Endodermal cell (in vitro differentiated cells): Measurements from ENCODE around the gene NCAPH2. TPM values are rescaled to one million over a fixed set of nuclear protein-coding genes. Genes with fewer than 3 reads are reported as not detected.

ENCODE experiments used
- DNase-seq: peaks from one replicate; pipeline ENCODE4 v3.0.0-alpha.2; 2017
- H3K27ac ChIP-seq: 2 replicates; pipeline ENCODE4 v1.5.1; 2013; ENCODE audit warnings: mild to moderate bottlenecking, low read depth, low read length, moderate library complexity
- H3K27me3 ChIP-seq: 2 replicates; pipeline ENCODE4 v1.6.1; 2013; ENCODE audit warnings: mild to moderate bottlenecking, low read length, moderate library complexity; ENCODE audit not compliant: insufficient read depth, control insufficient read depth, poor library complexity, severe bottlenecking
- H3K36me3 ChIP-seq: 2 replicates; pipeline ENCODE4 v1.7.0; 2013; ENCODE audit warnings: mild to moderate bottlenecking, low read length, moderate library complexity; ENCODE audit not compliant: control insufficient read depth, insufficient read depth
- H3K4me1 ChIP-seq: one replicate; pipeline ENCODE4 v1.7.0; 2013; ENCODE audit warnings: low read length; ENCODE audit not compliant: control insufficient read depth, insufficient read depth
- H3K4me3 ChIP-seq: 2 replicates; pipeline ENCODE4 v1.5.1; 2013; ENCODE audit warnings: mild to moderate bottlenecking, low read length, moderate library complexity
- H3K9ac ChIP-seq: 2 replicates; pipeline ENCODE4 v1.6.1; 2013; ENCODE audit warnings: mild to moderate bottlenecking, low read length, moderate library complexity; ENCODE audit not compliant: poor library complexity, severe bottlenecking; ENCODE audit errors: extremely low read depth
- H3K9me3 ChIP-seq: 2 replicates; pipeline ENCODE4 v1.6.1; 2013; ENCODE audit warnings: mild to moderate bottlenecking, low read length, moderate library complexity; ENCODE audit not compliant: control insufficient read depth
- H3K27ac Mint-ChIP-seq: 2 replicates; pipeline ENCODE4 v1.8.0; 2020; ENCODE audit warnings: mixed read lengths
- H3K27me3 Mint-ChIP-seq: 2 replicates; pipeline ENCODE4 v1.8.0; 2021; ENCODE audit warnings: mild to moderate bottlenecking, mixed read lengths; ENCODE audit not compliant: insufficient read depth
- H3K36me3 Mint-ChIP-seq: 2 replicates; pipeline ENCODE4 v1.8.0; 2020; ENCODE audit warnings: low read depth, mixed read lengths
- H3K4me1 Mint-ChIP-seq: 2 replicates; pipeline ENCODE4 v1.8.0; 2020; ENCODE audit warnings: mixed read lengths
- H3K4me3 Mint-ChIP-seq: 2 replicates; pipeline ENCODE4 v1.8.0; 2020; ENCODE audit warnings: mild to moderate bottlenecking, moderate library complexity, mixed read lengths
- H3K9me3 Mint-ChIP-seq: 2 replicates; pipeline ENCODE4 v1.8.0; 2020; ENCODE audit warnings: mild to moderate bottlenecking, mixed read lengths
- WGBS, 2 experiments: methylation state at CpG; one replicate each; pipeline versions ENCODE4 v1.1.5 to v1.1.7; 2013; ENCODE audit warnings: missing lambda C conversion rate in 2 of 2, mixed read lengths in 1 of 2; ENCODE audit not compliant: insufficient coverage in 1 of 2, insufficient read length in 1 of 2; 5-methylcytosine and 5-hydroxymethylcytosine counted together
- total RNA-seq, 2 donors: library from RNA; stranded (reverse); fragmentation: NEBNext Ultra II Directional in 1 of 2; extraction: Animal tissue kit (Norgen Biotek cat#: 25700) in 1 of 2; gene quantifications; 2 replicates in 1 of 2; 3 replicates in 1 of 2; pipeline ENCODE4 v1.2.1, GENCODE V29; 2021
- TF ChIP-seq, protein P1 (sequence below): fragments of 200-600 bp; sonication (generic); conservative IDR thresholded peaks from 2 replicates; pipeline ENCODE4 v1.5.0; 2021; ENCODE audit warnings: antibody characterized with exemption, mild to moderate bottlenecking

NCAPH2 gene
- total RNA-seq, 2 donors from 2014 or later, result 63.3 to 73.1 TPM

DNA sequence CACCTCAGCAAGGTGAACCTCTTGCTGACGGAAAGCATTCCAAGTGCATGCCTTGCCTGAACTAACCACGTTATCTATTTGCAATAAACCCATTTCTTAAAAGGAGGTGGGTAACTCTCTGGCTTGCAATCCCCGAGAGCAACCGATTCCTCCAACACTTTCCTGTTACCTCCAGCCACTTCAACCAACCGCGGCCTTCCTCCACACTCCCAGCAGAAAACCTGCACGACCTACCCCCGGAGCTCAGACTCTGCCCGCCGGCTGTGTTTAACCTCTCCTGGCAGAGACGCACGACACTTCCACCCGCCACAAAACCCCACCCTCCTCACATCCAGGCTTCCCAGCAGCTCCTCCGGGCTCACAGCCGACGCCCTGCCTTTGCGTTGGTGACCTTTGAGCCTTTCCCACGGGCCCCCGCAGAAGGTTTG is 16.7 kb downstream of the NCAPH2 start:
- Mint-ChIP-seq H3K36me3 (peaks cover 11% of the 10 kb centered on the region), H3K4me3 (peak overlapping the region; percentile 70), H3K9me3 (no peaks in the 10 kb centered on the region), H3K4me1 (peaks cover 9% of the 10 kb centered on the region), H3K27me3 (peaks cover 29% of the 10 kb centered on the region), H3K27ac (peak overlapping the region; percentile 87)
- DNase-seq, result no peak
- WGBS, 2 experiments, result 32 to 39% methylated on average over 12 to 19 of the region's 19 CpGs
- H3K27ac ChIP-seq, result peak overlapping the region; percentile 49
- H3K27me3 ChIP-seq, result peaks cover 18% of the 10 kb centered on the region
- H3K9ac ChIP-seq, result peak overlapping the region; percentile 75
- peak overlapping the region; percentile 88 for H3K4me3 ChIP-seq
- H3K36me3 ChIP-seq, result peaks cover 17% of the 10 kb centered on the region
- H3K9me3 ChIP-seq, result no peaks in the 10 kb centered on the region
- no peaks in the 10 kb centered on the region for H3K4me1 ChIP-seq
- TF ChIP-seq, protein P1, sequence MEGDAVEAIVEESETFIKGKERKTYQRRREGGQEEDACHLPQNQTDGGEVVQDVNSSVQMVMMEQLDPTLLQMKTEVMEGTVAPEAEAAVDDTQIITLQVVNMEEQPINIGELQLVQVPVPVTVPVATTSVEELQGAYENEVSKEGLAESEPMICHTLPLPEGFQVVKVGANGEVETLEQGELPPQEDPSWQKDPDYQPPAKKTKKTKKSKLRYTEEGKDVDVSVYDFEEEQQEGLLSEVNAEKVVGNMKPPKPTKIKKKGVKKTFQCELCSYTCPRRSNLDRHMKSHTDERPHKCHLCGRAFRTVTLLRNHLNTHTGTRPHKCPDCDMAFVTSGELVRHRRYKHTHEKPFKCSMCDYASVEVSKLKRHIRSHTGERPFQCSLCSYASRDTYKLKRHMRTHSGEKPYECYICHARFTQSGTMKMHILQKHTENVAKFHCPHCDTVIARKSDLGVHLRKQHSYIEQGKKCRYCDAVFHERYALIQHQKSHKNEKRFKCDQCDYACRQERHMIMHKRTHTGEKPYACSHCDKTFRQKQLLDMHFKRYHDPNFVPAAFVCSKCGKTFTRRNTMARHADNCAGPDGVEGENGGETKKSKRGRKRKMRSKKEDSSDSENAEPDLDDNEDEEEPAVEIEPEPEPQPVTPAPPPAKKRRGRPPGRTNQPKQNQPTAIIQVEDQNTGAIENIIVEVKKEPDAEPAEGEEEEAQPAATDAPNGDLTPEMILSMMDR, result no peak

DNA sequence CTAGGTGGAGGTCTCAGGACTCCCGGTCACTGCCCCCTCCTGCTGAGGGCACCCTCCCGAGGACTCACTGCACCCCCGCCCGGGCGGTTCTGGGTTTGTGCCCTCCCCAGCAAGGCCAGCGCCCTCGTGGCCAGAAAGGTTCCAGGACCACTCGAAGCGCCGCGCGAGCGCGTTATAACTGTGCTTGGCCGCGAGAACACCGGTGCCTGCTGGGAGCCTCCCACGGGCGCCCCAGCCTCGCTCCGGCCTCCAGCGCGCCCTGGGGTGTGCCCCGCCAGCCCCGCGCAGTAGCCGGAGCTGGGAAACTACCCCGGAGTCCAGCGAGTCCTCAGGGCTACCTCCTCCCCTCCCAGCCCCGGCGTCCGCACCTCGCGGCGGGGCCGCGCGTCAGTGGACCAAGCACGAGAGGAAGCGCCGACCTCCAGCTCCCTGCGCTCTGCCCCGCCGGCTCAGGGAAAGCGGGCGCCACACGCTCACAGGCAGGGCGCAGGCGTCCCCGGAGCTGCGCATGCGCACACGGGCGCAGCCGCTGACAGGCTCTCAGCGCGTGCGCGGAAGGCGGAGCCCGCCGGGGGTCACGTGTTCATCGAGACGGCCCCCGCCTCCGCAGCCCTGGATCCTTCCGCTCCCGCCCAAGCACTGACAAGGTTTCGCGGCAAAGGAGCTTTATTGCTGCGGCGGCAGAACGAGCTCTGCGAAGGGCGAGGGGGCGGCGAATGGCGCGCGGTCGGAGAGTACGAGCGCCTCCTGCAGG is 17.3 kb downstream of the NCAPH2 start, which contains the start of gene SCO2:
Gene SCO2 (minus strand): TSS at position 495 of the 754 bp plus-strand sequence. CDS start 1,187 bp downstream, outside the sequence.
- H3K4me3 Mint-ChIP-seq, result peak within 1 kb of the TSS; percentile 70
- peaks cover 8% of the 10 kb centered on the region for H3K36me3 Mint-ChIP-seq
- no peaks in the 10 kb centered on the region for H3K9me3 Mint-ChIP-seq
- H3K4me1 Mint-ChIP-seq, result peaks cover 9% of the 10 kb centered on the region
- Histone ChIP-seq H3K4me1 (no peaks in the 10 kb centered on the region), H3K9ac (peak within 1 kb of the TSS; percentile 75), H3K27me3 (peaks cover 24% of the 10 kb centered on the region), H3K9me3 (no peaks in the 10 kb centered on the region), H3K4me3 (peak within 1 kb of the TSS; percentile 88), H3K36me3 (peaks cover 16% of the 10 kb centered on the region), H3K27ac (peak within 1 kb of the TSS; percentile 87)
- H3K27me3 Mint-ChIP-seq, result peaks cover 31% of the 10 kb centered on the region
- TF ChIP-seq, protein P1, result peak; percentile 73
- DNase-seq, result peak; percentile 98
- peak within 1 kb of the TSS; percentile 87 for H3K27ac Mint-ChIP-seq
- WGBS, 2 experiments, result 0 to 2% methylated on average over 50 to 84 of the region's 84 CpGs

DNA sequence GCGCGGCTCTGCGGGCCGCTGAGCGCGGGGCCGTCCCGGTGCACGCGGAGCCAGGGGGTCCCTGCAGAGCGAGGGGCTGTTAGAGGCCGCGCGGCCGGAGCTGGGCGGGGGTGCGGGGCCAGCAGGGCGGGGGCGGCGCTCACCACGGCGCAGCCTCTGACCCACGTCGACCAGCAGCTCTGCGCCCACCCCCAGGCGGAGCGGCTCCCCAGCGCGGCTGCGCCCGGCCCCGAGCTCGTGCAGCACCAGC is 17.8 kb downstream of the NCAPH2 start:
- Mint-ChIP-seq H3K36me3 (peaks cover 8% of the 10 kb centered on the region), H3K27me3 (peaks cover 36% of the 10 kb centered on the region), H3K27ac (no peak overlapping the region), H3K4me3 (peak overlapping the region; percentile 70), H3K4me1 (peaks cover 9% of the 10 kb centered on the region), H3K9me3 (no peaks in the 10 kb centered on the region)
- peaks cover 29% of the 10 kb centered on the region for H3K27me3 ChIP-seq
- TF ChIP-seq, protein P1, result no peak
- no peak overlapping the region for H3K9ac ChIP-seq
- DNase-seq, result no peak
- WGBS, 2 experiments, result 0% methylated on average over 5 to 33 of the region's 33 CpGs
- peak overlapping the region; percentile 87 for H3K27ac ChIP-seq
- no peaks in the 10 kb centered on the region for H3K9me3 ChIP-seq
- no peaks in the 10 kb centered on the region for H3K4me1 ChIP-seq
- H3K4me3 ChIP-seq, result peak overlapping the region; percentile 88
- peaks cover 16% of the 10 kb centered on the region for H3K36me3 ChIP-seq
